Stimulated activated CD8-positive, alpha-beta memory T cell treated with anti-CD3 and anti-CD28 coated beads, Interleukin-12 subunit alpha, Interleukin-12 subunit beta, amount 100 ng/mL, for 4 hours (primary cell): ENCODE measurements around the gene PHF10.
"Not testable (repeated sequence)": the region's sequence is repeated elsewhere in the genome, so short reads cannot be mapped to it uniquely, and the experiment has no call there.

Source experiments
- DNase-seq: peaks from one replicate; pipeline ENCODE4 v3.0.0-alpha.2; 2020; ENCODE audit warnings: low read depth

PHF10 gene

GRCh38 chr6:169723200-169723909 is 945 bp downstream of the PHF10 start:
- DNase-seq: peak; percentile 59

DNA sequence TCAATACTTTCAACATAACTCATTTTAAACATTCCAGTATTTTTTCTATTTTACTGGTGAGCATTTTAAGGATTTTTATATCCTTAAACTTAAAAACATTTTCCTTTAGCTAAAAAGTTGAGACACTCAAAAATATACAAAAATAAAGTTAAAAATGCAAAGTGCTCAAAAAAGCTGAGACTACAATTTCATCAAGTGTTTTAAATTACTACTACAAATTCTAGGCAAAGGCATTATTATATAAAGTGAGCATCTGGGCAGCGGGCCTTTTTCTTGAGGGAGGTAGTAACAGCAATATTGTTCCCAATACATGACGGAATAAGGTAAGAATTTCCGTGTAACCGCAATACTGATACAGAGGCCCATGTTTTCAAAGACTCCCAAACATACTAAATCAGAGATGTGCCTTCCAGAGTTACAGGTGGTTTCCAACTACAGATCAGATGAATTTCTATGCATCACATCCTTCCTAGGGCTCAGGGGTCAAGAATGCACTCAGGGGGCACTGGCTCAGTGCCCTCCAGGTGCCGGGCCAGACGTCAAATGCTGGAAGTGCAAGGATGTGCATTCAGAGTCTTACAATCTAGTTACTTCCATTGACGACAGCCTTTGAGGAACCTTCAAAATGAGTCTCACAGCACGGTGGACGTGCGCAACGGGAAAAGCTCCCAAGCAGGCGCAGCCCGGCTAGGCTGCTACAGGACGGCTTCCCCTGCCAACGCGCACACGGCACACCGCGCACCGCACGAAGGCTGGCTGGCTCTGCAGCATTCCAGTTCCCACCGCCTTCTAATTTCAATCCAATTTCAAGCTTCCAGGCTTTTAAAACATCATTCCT is 1.7 kb downstream of the PHF10 start:
- DNase-seq: peak; percentile 4

GRCh38 chr6:169720207-169720855 is 4.0 kb downstream of the PHF10 start:
- no peak for DNase-seq

GRCh38 chr6:169719117-169719516 is 5.2 kb downstream of the PHF10 start:
- DNase-seq: no peak

DNA sequence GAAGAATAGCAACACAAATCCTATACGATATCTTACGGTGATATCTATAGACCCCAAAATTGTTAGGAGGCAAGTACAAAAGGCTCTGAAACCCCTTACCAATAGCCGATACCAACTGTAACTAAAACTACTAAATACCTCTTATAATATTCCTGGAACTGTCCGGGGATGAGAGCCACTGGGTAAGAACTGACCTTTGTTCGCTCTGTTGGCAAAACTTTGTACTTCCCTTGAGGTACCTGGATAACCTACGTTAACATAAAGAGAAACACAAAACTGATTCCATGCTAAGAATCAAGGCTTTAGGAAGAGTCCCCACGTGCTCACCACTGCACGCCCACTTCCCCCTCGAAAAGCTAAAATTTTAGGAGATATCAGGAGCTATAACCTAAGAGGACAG is 9.7 kb downstream of the PHF10 start:
- DNase-seq: no peak

DNA sequence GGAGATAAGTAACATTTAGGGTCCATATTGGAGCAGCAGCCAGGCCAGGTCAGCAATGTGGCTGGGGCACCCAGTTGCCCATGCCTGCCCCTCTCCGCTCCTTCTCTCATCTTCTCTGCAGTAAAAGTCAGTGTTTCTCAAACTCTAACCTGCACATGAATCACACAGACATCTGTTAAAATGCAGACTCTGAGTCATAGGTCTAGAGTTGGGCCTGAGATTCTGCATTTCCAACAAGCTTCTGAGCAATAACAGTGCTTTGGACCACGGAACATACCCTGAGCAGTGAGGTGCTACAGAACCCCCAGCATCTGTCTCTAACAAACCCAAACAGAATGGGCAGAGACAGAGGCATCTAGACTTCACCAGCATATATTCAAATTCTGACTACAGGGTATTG is 10.1 kb downstream of the PHF10 start:
- no peak for DNase-seq

GRCh38 chr6:169710009-169710408 is 14.3 kb downstream of the PHF10 start:
- no peak for DNase-seq

DNA sequence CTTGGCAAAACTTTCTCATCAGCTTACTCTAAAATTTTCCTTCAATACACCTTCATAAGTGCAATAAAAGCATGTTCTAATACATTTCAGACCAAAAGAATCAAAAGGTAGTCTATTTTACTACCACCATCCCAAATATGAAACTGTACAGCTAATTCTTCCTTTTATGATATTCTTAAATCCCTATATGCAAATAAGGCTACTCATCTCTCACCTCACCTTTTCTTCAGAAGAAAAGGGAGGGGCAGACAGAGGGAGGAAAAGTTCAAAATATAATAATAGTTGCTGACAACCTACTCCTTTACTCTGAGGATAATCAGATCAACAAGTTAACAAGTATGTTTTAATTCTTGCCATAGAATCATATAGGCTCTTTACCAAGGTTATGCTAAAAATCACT is 15.0 kb downstream of the PHF10 start:
- DNase-seq: no peak

DNA sequence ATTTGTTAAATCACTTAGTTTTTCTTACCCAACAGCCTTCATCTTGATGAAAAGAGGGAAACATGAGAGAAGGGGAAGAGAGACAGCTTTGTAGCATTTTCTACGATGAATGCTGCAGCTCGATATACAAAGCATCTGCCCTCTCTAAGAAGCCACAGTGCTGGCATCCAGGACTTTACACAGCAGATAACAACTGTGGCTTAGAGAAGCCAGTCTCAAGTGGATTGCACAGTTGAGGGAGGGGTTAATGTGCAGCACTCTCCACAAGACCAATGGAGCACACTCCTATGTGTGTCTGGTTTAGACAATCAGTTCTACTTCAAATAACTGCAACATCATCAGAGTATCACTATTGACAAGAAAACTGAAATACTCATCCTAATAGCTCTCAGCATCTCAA is 16.5 kb downstream of the PHF10 start:
- DNase-seq: no peak

DNA sequence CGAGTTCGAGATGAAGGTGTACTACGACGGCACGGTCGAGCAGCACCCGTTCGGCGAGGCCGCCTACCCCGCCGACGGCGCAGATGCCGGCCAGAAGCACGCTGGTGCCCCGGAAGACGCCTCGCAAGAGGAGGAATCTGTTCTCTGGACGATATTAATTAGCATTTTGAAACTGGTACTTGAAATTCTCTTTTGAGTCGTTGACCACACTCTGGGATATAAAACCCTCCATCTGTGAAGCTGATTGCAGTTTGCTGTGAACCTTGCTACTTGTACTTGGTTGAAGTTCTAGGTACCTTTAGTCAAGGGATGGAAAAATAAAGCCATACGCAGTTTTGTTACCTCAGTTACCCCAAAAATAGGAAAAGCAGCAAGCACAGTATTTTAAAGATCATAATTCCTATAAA is 21.5 kb downstream of the PHF10 start:
- no peak for DNase-seq

- peak; percentile 98 for DNase-seq
These were observed 22.1 kb downstream of the PHF10 start, which contains the start of the genes C6orf120 and WDR27 for GRCh38 chr6:169701954-169702839. Gene C6orf120, plus strand, starts transcription at chr6:169702126. Its CDS starts 334 bp downstream, at chr6:169702460. Gene WDR27, minus strand, starts transcription at chr6:169702029. Its CDS starts 13,024 bp downstream, at chr6:169689005.

DNA sequence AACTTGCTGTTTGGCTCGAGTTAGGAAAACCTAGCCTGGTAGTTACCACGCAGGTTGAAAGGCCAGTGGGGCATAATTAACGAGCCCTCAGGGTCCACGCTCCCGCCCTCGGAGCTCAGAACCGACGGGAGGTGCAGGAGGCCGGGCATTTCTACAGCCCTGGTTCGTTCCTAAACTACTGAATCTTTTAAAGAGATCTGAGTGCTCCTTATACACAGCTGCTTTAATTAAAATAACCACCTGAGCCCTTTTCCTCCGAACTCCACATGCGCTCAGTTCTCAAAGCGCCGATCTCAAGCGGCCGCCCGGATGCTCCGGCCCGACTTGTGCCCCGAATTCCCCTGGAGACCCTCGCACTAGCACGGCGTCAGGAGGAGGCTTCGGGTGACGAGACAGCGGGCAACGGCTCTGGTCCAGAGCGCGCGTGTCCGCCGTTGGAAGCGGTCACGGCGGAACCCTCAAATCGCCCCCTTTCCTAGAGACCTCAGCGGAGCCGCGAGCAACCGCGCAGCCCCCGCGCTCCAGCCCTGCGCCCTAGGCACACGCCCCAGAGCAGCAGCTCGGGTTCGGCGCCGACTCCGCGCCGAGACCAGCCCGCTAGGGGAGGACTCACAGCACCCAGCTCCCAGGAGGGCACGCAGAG is 22.9 kb downstream of the PHF10 start:
- DNase-seq: no peak

DNA sequence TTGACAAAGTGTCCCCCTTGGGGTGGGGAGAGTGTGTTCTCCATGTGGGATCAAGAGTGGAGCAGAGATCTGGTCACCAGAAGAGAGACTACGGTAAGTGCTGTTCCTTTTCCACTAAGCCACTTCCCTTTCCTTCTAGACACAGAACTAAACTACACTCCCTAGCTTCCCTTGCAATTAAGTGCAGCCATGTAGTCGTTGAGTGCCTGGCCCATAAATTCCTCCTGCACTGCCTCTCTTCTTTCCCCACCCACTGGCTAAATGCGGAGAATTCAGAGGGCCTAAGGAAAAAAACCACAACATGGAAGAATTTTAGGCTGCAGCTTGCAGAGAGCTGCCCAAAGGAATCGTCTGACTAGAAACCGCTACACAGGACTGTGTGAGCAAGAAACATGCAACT is 24.0 kb downstream of the PHF10 start:
- DNase-seq: no peak

GRCh38 chr6:169697115-169697514 is 27.2 kb downstream of the PHF10 start:
- DNase-seq: not testable (repeated sequence)

DNA sequence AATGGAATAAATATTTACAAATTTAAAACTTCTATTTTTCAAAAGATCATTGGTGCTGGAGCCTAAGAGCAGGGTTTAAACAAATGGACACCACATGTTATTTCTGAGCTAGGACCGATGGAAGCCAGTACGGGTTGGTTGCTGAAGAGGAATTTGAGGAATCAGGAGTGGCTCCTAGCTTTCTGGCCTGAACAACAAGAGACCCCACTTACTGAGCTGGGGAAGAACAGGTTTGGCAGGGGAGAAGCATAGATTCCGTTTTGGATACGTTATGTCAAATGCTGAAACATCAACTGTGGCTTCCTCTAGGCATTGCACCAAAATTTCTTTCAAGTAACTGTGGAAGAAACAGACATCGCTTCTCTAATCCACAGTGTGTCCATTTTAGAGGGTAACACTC is 29.2 kb downstream of the PHF10 start:
- no peak for DNase-seq

- DNase-seq: no peak
These were observed 31.8 kb downstream of the PHF10 start for GRCh38 chr6:169692516-169692915.

GRCh38 chr6:169691260-169691659 is 33.0 kb downstream of the PHF10 start:
- DNase-seq: no peak

DNA sequence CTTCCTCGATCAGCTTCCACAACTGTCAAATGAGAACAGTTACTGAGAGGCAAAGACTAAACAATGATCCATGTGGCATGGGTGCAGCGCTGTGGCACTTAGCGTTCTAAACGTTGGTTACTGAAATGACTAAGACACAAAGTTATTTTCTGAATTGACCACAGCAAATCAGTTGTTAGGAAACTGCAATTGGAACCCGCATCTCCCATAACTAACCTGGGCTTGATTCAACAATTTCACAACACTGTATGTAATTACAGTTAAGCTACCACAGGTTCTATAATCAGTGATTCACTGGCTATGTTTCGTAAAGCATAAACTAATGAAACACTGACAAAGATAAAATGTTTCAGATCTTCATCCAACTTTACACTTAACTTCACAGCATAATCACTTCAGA is 35.0 kb downstream of the PHF10 start:
- no peak for DNase-seq

GRCh38 chr6:169685860-169686259 is 38.4 kb downstream of the PHF10 start:
- no peak for DNase-seq

DNA sequence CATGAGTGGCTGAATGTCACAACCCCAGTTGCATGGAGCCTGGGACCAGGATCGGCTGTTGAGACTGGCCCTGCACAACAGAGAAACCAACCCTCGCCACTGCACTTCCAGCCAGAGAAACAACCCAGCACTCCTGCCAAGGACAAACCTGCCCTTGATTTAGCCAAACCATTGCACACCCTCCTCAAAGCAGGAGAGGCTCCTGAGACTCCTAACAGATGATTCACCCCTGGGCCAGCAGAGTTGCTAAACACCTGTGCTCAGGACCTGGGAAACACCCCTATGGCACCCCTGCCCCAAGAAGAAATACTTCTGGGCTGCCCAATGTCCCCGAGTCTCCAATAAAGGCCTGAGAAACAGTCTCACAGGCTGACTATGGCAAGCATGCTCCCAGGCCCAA is 40.2 kb downstream of the PHF10 start:
- no peak for DNase-seq

- no peak for DNase-seq
These were observed 46.0 kb downstream of the PHF10 start for GRCh38 chr6:169678342-169678741.
